Neural cell (in vitro differentiated cells): Measurements from ENCODE around the gene SLC6A17. TPM values are rescaled to one million over a fixed set of nuclear protein-coding genes. Genes with fewer than 3 reads are reported as not detected.
A peak's percentile ranks its signal among the peaks of the same experiment; 100 is the strongest.

Experiments
- H2AFZ ChIP-seq: fragments of 200-600, 300-800 bp; sonication (generic), shearing (Covaris generic); 2 replicates; pipeline ENCODE4 v1.6.0; 2014; ENCODE audit warnings: low read depth, mild to moderate bottlenecking, antibody characterized with exemption, low read length, moderate library complexity
- H3F3A ChIP-seq: fragments of 200-600 bp; shearing (Covaris generic); 2 replicates; pipeline ENCODE4 v1.6.1; 2016; ENCODE audit warnings: mild to moderate bottlenecking, moderate library complexity, mixed read lengths, antibody characterized with exemption, low read length; ENCODE audit not compliant: insufficient read depth, poor library complexity, severe bottlenecking
- H3K27ac ChIP-seq: fragments of 200-600, 300-800 bp; sonication (generic), shearing (Covaris generic); 2 replicates; pipeline ENCODE4 v1.5.1; 2014; ENCODE audit warnings: mild to moderate bottlenecking, low read length, moderate library complexity
- H3K27me3 ChIP-seq: fragments of 300-800, 200-600 bp; sonication (generic), shearing (Covaris generic); 2 replicates; pipeline ENCODE4 v1.6.0; 2014; ENCODE audit warnings: mild to moderate bottlenecking, low read depth, low read length, moderate library complexity; ENCODE audit not compliant: insufficient read depth
- H3K36me3 ChIP-seq: fragments of 300-800, 200-600 bp; sonication (generic), shearing (Covaris generic); 2 replicates; pipeline ENCODE4 v1.5.1; 2014; ENCODE audit warnings: mild to moderate bottlenecking, antibody characterized with exemption, low read length, moderate library complexity; ENCODE audit not compliant: insufficient read depth
- H3K4me2 ChIP-seq: fragments of 300-800, 200-600 bp; sonication (generic), shearing (Covaris generic); 2 replicates; pipeline ENCODE4 v1.6.0; 2014; ENCODE audit warnings: mild to moderate bottlenecking, low read length
- H3K4me3 ChIP-seq: fragments of 300-800, 200-600 bp; sonication (generic), shearing (Covaris generic); 2 replicates; pipeline ENCODE4 v1.5.1; 2014; ENCODE audit warnings: mild to moderate bottlenecking, low read length, moderate library complexity
- H3K79me2 ChIP-seq: fragments of 200-600 bp; shearing (Covaris generic); replicated peaks from 2 replicates; pipeline ENCODE4 v1.6.0; 2014; ENCODE audit warnings: mild to moderate bottlenecking, low read length, moderate library complexity; ENCODE audit not compliant: insufficient read depth
- H3K9ac ChIP-seq: fragments of 300-800, 200-600 bp; sonication (generic), shearing (Covaris generic); 2 replicates; pipeline ENCODE4 v1.6.1; 2016; ENCODE audit warnings: mild to moderate bottlenecking, low read length, mixed read lengths
- H3K9me2 ChIP-seq: fragments of 200-600 bp; shearing (Covaris generic); 2 replicates; pipeline ENCODE4 v1.6.1; 2016; ENCODE audit warnings: mild to moderate bottlenecking, low read length, mixed read lengths; ENCODE audit not compliant: insufficient read depth
- H3K9me3 ChIP-seq: fragments of 200-600, 300-800 bp; sonication (generic), shearing (Covaris generic); 2 replicates; pipeline ENCODE4 v1.6.1; 2016; ENCODE audit warnings: mild to moderate bottlenecking, mixed run types, low read length, moderate library complexity, mixed read lengths
- H4K20me1 ChIP-seq: fragments of 200-600 bp; shearing (Covaris generic); 2 replicates; pipeline ENCODE4 v1.6.1; 2016; ENCODE audit warnings: mild to moderate bottlenecking, mixed run types; ENCODE audit not compliant: insufficient read depth
- EP300 ChIP-seq: fragments of 450-650 bp; conservative IDR thresholded peaks from 2 replicates; pipeline ENCODE4 v1.6.1; 2014; ENCODE audit warnings: antibody characterized with exemption, mild to moderate bottlenecking, moderate library complexity; ENCODE audit not compliant: poor library complexity, severe bottlenecking
- EZH2 ChIP-seq: fragments of 200-600, 300-800 bp; shearing (Covaris generic), sonication (generic); IDR thresholded peaks from 2 replicates; pipeline ENCODE4 v1.6.1; 2014; ENCODE audit warnings: antibody characterized with exemption, low read length, borderline replicate concordance, mild to moderate bottlenecking; ENCODE audit not compliant: insufficient read depth, poor library complexity, severe bottlenecking
- MXI1 ChIP-seq: fragments of 450-650 bp; conservative IDR thresholded peaks from 2 replicates; pipeline ENCODE4 v1.6.1; 2014; ENCODE audit warnings: antibody characterized with exemption, mild to moderate bottlenecking; ENCODE audit not compliant: poor library complexity, severe bottlenecking
- POLR2AphosphoS5 ChIP-seq: IDR thresholded peaks from 2 replicates; pipeline ENCODE4 v1.6.1; 2012
- RAD21 ChIP-seq: fragments of 450-650 bp; conservative IDR thresholded peaks from 2 replicates; pipeline ENCODE4 v1.6.1; 2014; ENCODE audit warnings: antibody characterized with exemption, mild to moderate bottlenecking, moderate library complexity
- SMC3 ChIP-seq: fragments of 450-650 bp; conservative IDR thresholded peaks from 2 replicates; pipeline ENCODE4 v1.6.1; 2014; ENCODE audit warnings: antibody characterized with exemption, mild to moderate bottlenecking, moderate library complexity; ENCODE audit not compliant: poor library complexity
- TAF1 ChIP-seq: IDR thresholded peaks from 2 replicates; pipeline ENCODE4 v1.6.1; 2012; ENCODE audit warnings: low read depth
- polyA plus RNA-seq: library from polyadenylated mRNA; depleted of rRNA; stranded (reverse); fragments of >200 nt; gene quantifications from 2 replicates; pipeline ENCODE4 v1.2.3, GENCODE V29; 2014
- TF ChIP-seq, protein P1 (sequence below): fragments of 450-650 bp; IDR thresholded peaks from 2 replicates; pipeline ENCODE4 v1.5.1; 2014; ENCODE audit warnings: antibody characterized with exemption, mild to moderate bottlenecking, moderate library complexity; ENCODE audit not compliant: poor library complexity, severe bottlenecking
- TF ChIP-seq, protein P2 (sequence below): IDR thresholded peaks from 2 replicates; pipeline ENCODE4 v1.6.1; 2012; ENCODE audit warnings: borderline replicate concordance

SLC6A17 gene
- polyA plus RNA-seq, 1 donor from 2014 or later = 3.5 TPM

DNA sequence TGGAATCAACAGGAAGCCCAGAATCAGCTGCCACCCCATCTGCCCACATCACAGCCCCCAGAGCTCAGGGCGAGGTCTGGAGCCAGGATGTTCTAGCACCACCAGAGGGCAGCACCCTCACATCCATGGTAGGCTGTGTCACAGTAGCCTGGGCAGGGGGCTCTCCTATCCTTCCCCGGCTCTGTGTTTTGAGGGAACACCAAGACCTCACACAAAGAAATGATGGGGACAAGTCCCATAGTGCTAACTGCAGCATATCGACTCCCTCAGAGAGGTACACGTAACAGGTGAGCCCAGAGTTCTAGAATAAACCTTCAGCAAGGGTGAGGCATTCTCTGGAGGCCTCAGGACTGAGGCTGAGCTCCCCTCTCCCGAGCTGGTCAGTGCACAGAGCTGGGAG, 57.5 kb downstream of the SLC6A17 start:
- Histone ChIP-seq H3K4me2 (no peak overlapping the region), H3K9ac (no peak overlapping the region), H3K4me3 (no peak overlapping the region), H3F3A (peaks cover 6% of the 10 kb centered on the region), H3K9me3 (no peaks in the 10 kb centered on the region), H3K9me2 (no peaks in the 10 kb centered on the region), H3K36me3 (no peaks in the 10 kb centered on the region), H3K27me3 (peaks cover 34% of the 10 kb centered on the region), H3K27ac (no peak overlapping the region), H4K20me1 (no peaks in the 10 kb centered on the region), H3K79me2 (no peaks in the 10 kb centered on the region), H2AFZ (no peak overlapping the region)
- TF ChIP-seq EP300 (no peak), MXI1 (no peak), SMC3 (peak; percentile 100), RAD21 (peak; percentile 99), EZH2 (no peak), POLR2AphosphoS5 (no peak), TAF1 (no peak)
- TF ChIP-seq, protein P1, sequence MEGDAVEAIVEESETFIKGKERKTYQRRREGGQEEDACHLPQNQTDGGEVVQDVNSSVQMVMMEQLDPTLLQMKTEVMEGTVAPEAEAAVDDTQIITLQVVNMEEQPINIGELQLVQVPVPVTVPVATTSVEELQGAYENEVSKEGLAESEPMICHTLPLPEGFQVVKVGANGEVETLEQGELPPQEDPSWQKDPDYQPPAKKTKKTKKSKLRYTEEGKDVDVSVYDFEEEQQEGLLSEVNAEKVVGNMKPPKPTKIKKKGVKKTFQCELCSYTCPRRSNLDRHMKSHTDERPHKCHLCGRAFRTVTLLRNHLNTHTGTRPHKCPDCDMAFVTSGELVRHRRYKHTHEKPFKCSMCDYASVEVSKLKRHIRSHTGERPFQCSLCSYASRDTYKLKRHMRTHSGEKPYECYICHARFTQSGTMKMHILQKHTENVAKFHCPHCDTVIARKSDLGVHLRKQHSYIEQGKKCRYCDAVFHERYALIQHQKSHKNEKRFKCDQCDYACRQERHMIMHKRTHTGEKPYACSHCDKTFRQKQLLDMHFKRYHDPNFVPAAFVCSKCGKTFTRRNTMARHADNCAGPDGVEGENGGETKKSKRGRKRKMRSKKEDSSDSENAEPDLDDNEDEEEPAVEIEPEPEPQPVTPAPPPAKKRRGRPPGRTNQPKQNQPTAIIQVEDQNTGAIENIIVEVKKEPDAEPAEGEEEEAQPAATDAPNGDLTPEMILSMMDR = peak; percentile 98
- TF ChIP-seq, protein P2, sequence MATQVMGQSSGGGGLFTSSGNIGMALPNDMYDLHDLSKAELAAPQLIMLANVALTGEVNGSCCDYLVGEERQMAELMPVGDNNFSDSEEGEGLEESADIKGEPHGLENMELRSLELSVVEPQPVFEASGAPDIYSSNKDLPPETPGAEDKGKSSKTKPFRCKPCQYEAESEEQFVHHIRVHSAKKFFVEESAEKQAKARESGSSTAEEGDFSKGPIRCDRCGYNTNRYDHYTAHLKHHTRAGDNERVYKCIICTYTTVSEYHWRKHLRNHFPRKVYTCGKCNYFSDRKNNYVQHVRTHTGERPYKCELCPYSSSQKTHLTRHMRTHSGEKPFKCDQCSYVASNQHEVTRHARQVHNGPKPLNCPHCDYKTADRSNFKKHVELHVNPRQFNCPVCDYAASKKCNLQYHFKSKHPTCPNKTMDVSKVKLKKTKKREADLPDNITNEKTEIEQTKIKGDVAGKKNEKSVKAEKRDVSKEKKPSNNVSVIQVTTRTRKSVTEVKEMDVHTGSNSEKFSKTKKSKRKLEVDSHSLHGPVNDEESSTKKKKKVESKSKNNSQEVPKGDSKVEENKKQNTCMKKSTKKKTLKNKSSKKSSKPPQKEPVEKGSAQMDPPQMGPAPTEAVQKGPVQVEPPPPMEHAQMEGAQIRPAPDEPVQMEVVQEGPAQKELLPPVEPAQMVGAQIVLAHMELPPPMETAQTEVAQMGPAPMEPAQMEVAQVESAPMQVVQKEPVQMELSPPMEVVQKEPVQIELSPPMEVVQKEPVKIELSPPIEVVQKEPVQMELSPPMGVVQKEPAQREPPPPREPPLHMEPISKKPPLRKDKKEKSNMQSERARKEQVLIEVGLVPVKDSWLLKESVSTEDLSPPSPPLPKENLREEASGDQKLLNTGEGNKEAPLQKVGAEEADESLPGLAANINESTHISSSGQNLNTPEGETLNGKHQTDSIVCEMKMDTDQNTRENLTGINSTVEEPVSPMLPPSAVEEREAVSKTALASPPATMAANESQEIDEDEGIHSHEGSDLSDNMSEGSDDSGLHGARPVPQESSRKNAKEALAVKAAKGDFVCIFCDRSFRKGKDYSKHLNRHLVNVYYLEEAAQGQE = no peak

DNA sequence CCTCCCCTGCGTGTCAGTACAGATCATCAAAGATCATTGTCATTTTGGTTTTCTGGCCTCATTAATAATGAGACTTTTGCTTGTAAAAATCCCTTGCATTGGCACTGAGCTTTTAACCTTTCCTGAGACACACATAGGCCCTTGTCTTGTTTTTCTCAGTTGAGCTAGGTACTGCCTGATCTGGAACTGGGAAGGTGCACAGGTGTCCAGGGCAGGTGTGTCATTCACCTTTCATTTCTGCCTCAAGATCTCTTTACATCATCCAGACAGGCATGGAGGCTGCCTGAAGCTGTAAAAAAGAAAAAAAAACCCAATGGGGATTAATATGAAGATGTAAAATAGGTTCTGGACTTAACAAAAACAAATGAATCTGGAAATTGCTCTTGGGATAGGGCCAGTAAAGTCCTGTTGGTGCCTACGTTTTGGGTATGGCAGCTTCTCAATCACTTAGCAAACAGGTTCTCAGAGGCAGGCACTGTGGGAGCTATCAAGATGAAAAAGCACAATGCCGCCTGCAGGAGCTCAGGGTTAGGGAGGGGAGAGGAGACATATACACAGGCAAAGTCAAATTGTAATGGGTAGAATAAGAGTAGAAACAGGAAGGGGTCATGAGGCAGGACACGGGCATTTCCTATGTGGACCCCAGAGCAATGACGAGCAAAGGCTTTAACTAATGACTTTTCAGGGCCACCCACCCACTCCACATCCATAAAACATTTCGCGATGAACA, 58.8 kb downstream of the SLC6A17 start:
- Histone ChIP-seq H2AFZ (no peak overlapping the region), H3K27ac (no peak overlapping the region), H3K27me3 (peaks cover 35% of the 10 kb centered on the region), H3F3A (peaks cover 6% of the 10 kb centered on the region), H3K36me3 (no peaks in the 10 kb centered on the region), H3K9ac (peak overlapping the region; percentile 41), H3K4me3 (peak overlapping the region; percentile 72), H3K79me2 (no peaks in the 10 kb centered on the region), H3K4me2 (no peak overlapping the region), H4K20me1 (no peaks in the 10 kb centered on the region), H3K9me2 (no peaks in the 10 kb centered on the region), H3K9me3 (no peaks in the 10 kb centered on the region)
- no peak for TF ChIP-seq SMC3
- TF ChIP-seq, protein P2 = no peak
- no peak for TF ChIP-seq MXI1
